NOMO-1 (cell line): ENCODE measurements around the gene ACACA.
"Not testable (repeated sequence)": the region's sequence is repeated elsewhere in the genome, so short reads cannot be mapped to it uniquely, and the experiment has no call there.

Experiments used
- DNase-seq, 2 experiments: peaks; one replicate each; lab custom pipeline; 2025; ENCODE audit not compliant: unreplicated experiment in 2 of 2; lab: John Stamatoyannopoulos, UW

The ACACA gene

GRCh38 chr17:37188157-37188556 is 218.5 kb downstream of the ACACA start:
- DNase-seq, result no peak

GRCh38 chr17:37187262-37187661 is 219.4 kb downstream of the ACACA start:
- DNase-seq, result no peak

- no peak for DNase-seq
Observed at GRCh38 chr17:37182786-37183465, 223.7 kb downstream of the ACACA start.

- no peak for DNase-seq
Observed at GRCh38 chr17:37180376-37180775, 226.3 kb downstream of the ACACA start.

- no peak for DNase-seq
Observed at GRCh38 chr17:37179893-37180292, 226.7 kb downstream of the ACACA start.

- DNase-seq, result no peak
Observed at GRCh38 chr17:37177254-37177870, 229.3 kb downstream of the ACACA start.

GRCh38 chr17:37176723-37177122 is 229.9 kb downstream of the ACACA start:
- DNase-seq, result no peak

- no peak for DNase-seq
Observed at GRCh38 chr17:37174205-37174604, 232.4 kb downstream of the ACACA start.

GRCh38 chr17:37170881-37171425 is 235.7 kb downstream of the ACACA start:
- no peak for DNase-seq

GRCh38 chr17:37168731-37169353 is 237.8 kb downstream of the ACACA start:
- DNase-seq, result no peak

GRCh38 chr17:37167756-37168155 is 238.9 kb downstream of the ACACA start:
- DNase-seq, result no peak

- DNase-seq, result no peak
Observed at GRCh38 chr17:37164057-37164456, 242.6 kb downstream of the ACACA start.

GRCh38 chr17:37162800-37163199 is 243.8 kb downstream of the ACACA start:
- no peak for DNase-seq

- no peak for DNase-seq
Observed at GRCh38 chr17:37160944-37161343, 245.7 kb downstream of the ACACA start.

- no peak for DNase-seq
Observed at GRCh38 chr17:37158290-37158689, 248.3 kb downstream of the ACACA start.

- DNase-seq, result no peak
Observed at GRCh38 chr17:37148156-37148555, 258.5 kb downstream of the ACACA start.

GRCh38 chr17:37147301-37147812 is 259.3 kb downstream of the ACACA start:
- DNase-seq, result no peak

- DNase-seq, result no peak
Observed at GRCh38 chr17:37146086-37147064, 260.3 kb downstream of the ACACA start.

GRCh38 chr17:37144075-37144701 is 262.4 kb downstream of the ACACA start:
- no peak for DNase-seq

- not testable (repeated sequence) for DNase-seq
Observed at GRCh38 chr17:37143558-37143957, 263.1 kb downstream of the ACACA start.
